ENCODE data around the gene SLC12A6.

GRCh38 chr15:34361278-34361677 is 23.7 kb upstream of the SLC12A6 start:
- TF ChIP-seq CTCF (IDR thresholded peaks at IDR 0.05) (no peak), POLR2A (IDR thresholded peaks at IDR 0.05) (no peak)

All from lower leg skin (tissue), 3 donors.